ENCODE results near the gene CNOT6L.

CNOT6L gene

GRCh38 chr4:77844363-77844762, 25.2 kb upstream of the CNOT6L start:
- TF ChIP-seq CTCF (conservative IDR thresholded peaks at IDR 0.05; ENCODE audit: control insufficient read depth, insufficient read depth, low read depth, low read length): no peak
- no peak overlapping the region for H3K4me3 ChIP-seq (ENCODE audit: control insufficient read depth, low read depth, low read length)
- DNase-seq (ENCODE audit: low read depth): no peak

DNA sequence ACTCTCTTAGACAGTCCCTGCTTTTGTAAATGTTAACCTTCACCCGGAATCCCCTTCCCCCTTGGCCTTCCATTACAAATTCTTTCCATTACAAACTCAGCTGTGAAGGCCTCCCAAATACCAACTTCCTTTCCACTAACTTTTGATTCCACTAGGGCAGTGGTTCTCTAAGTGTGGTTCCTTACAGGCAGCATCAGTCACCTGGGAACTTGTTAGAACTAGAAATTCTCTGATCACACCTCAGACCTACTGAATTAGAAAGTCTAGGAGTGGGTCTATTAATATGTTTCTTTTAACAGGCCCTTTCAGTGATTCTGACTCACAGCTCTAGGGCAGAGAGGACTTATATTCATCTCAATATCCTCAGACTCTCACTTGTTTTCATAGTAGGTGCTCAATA, 24.5 kb upstream of the CNOT6L start:
- no peak for DNase-seq (ENCODE audit: low read depth)
- H3K4me3 ChIP-seq (ENCODE audit: control insufficient read depth, low read depth, low read length): no peak overlapping the region
- no peak for TF ChIP-seq CTCF (conservative IDR thresholded peaks at IDR 0.05; ENCODE audit: control insufficient read depth, insufficient read depth, low read depth, low read length)

- no peak for TF ChIP-seq CTCF (conservative IDR thresholded peaks at IDR 0.05; ENCODE audit: control insufficient read depth, insufficient read depth, low read depth, low read length)
- H3K4me3 ChIP-seq (ENCODE audit: control insufficient read depth, low read depth, low read length): no peak overlapping the region
- DNase-seq (ENCODE audit: low read depth): no peak
Measured at GRCh38 chr4:77834403-77834802, 15.2 kb upstream of the CNOT6L start.

GRCh38 chr4:77833126-77833724, 14.1 kb upstream of the CNOT6L start:
- TF ChIP-seq CTCF (conservative IDR thresholded peaks at IDR 0.05; ENCODE audit: control insufficient read depth, insufficient read depth, low read depth, low read length): no peak

GRCh38 chr4:77827343-77827742, 8.2 kb upstream of the CNOT6L start:
- H3K4me3 ChIP-seq (ENCODE audit: control insufficient read depth, low read depth, low read length): no peak overlapping the region
- DNase-seq (ENCODE audit: low read depth): no peak
- no peak for TF ChIP-seq CTCF (conservative IDR thresholded peaks at IDR 0.05; ENCODE audit: control insufficient read depth, insufficient read depth, low read depth, low read length)

More at GRCh38 chr4:77833126-77833724, 14.1 kb upstream of the CNOT6L start:
- no peak overlapping the region for H3K4me3 ChIP-seq (ENCODE audit: control insufficient read depth, low read depth, low read length)
- no peak for DNase-seq (ENCODE audit: low read depth)

GRCh38 chr4:77826275-77826674, 7.1 kb upstream of the CNOT6L start:
- no peak for TF ChIP-seq CTCF (conservative IDR thresholded peaks at IDR 0.05; ENCODE audit: control insufficient read depth, insufficient read depth, low read depth, low read length)
- DNase-seq (ENCODE audit: low read depth): no peak
- no peak overlapping the region for H3K4me3 ChIP-seq (ENCODE audit: control insufficient read depth, low read depth, low read length)

- no peak overlapping the region for H3K4me3 ChIP-seq (ENCODE audit: control insufficient read depth, low read depth, low read length)
- no peak for DNase-seq (ENCODE audit: low read depth)
- no peak for TF ChIP-seq CTCF (conservative IDR thresholded peaks at IDR 0.05; ENCODE audit: control insufficient read depth, insufficient read depth, low read depth, low read length)
Measured at GRCh38 chr4:77821775-77822174, 2.6 kb upstream of the CNOT6L start.

Measured in fibroblast of mammary gland (primary cell).